PC-3 (cell line): ENCODE measurements around the gene PTGS1. TPM values are rescaled to one million over a fixed set of nuclear protein-coding genes. Genes with fewer than 3 reads are reported as not detected.

ENCODE experiments used
- ATAC-seq: fragments of 200-7000 bp; cut with Tn5 transposase; 2 replicates; pipeline ENCODE4 v1.9.1; 2020; ENCODE audit warnings: mild to moderate bottlenecking, moderate library complexity
- BruUV-seq: library from RNA; stranded (reverse); fragments of 400-500 nt; replicated peaks from 2 replicates; lab custom pipeline; 2021; lab: Mats Ljungman, UMichigan
- CTCF ChIA-PET: fragments of 300-600 bp; sonication (Branson Sonifier 250); formaldehyde crosslinking; loops from one replicate; lab custom pipeline; 2022; ENCODE audit warnings: antibody characterized with exemption; lab: Charles Lee
- POLR2A ChIA-PET: fragments of 300-600 bp; sonication (Branson Sonifier 250); formaldehyde crosslinking; loops from one replicate; lab custom pipeline; 2022; ENCODE audit warnings: antibody characterized with exemption; ENCODE audit not compliant: unreplicated experiment; lab: Charles Lee
- DNase-seq: peaks from one replicate; pipeline ENCODE4 v3.0.0-alpha.2; 2015
- H2AFZ ChIP-seq: fragments of 300-600 bp; sonication (generic); 2 replicates; pipeline ENCODE4 v1.6.0; 2016; ENCODE audit warnings: antibody characterized with exemption, low read length
- H3F3A ChIP-seq: fragments of 300-600 bp; sonication (generic); one replicate; pipeline ENCODE4 v1.6.0; 2017; ENCODE audit warnings: antibody characterized with exemption, low read length, control low read depth, mild to moderate bottlenecking; ENCODE audit not compliant: unreplicated experiment
- H3K27ac ChIP-seq: fragments of 300-600 bp; sonication (generic); 2 replicates; pipeline ENCODE4 v1.5.1; 2016; ENCODE audit warnings: mild to moderate bottlenecking, low read length
- H3K27me3 ChIP-seq: fragments of 300-600 bp; sonication (generic); 2 replicates; pipeline ENCODE4 v1.6.1; 2016; ENCODE audit warnings: low read length, mixed read lengths
- H3K36me3 ChIP-seq: fragments of 300-600 bp; sonication (generic); 2 replicates; pipeline ENCODE4 v1.6.1; 2016; ENCODE audit warnings: low read depth, mixed run types, low read length, mixed read lengths
- H3K4me1 ChIP-seq: fragments of 300-600 bp; sonication (generic); 2 replicates; pipeline ENCODE4 v1.5.1; 2016; ENCODE audit warnings: low read length; ENCODE audit not compliant: insufficient read depth
- H3K4me2 ChIP-seq: fragments of 300-600 bp; sonication (generic); 2 replicates; pipeline ENCODE4 v1.6.0; 2016; ENCODE audit warnings: low read length
- H3K4me3 ChIP-seq: fragments of 300-600 bp; sonication (generic); 2 replicates; pipeline ENCODE4 v1.5.1; 2016; ENCODE audit warnings: mild to moderate bottlenecking, low read length, mixed read lengths
- H3K79me2 ChIP-seq: fragments of 300-600 bp; sonication (generic); 2 replicates; pipeline ENCODE4 v1.6.1; 2017; ENCODE audit warnings: low read length, mixed read lengths
- H3K9ac ChIP-seq: fragments of 300-600 bp; sonication (generic); 2 replicates; pipeline ENCODE4 v1.6.0; 2016; ENCODE audit warnings: mild to moderate bottlenecking, low read length
- H3K9me2 ChIP-seq: fragments of 300-600 bp; sonication (generic); replicated peaks from 2 replicates; pipeline ENCODE4 v1.6.1; 2016; ENCODE audit warnings: mixed run types, low read length, mixed read lengths
- H3K9me3 ChIP-seq: fragments of 300-600 bp; sonication (generic); 2 replicates; pipeline ENCODE4 v1.6.1; 2016; ENCODE audit warnings: low read length, mixed read lengths
- H4K20me1 ChIP-seq: fragments of 300-600 bp; sonication (generic); 2 replicates; pipeline ENCODE4 v1.6.1; 2016; ENCODE audit warnings: low read length, mixed read lengths
- EZH2 ChIP-seq: fragments of 300-600 bp; sonication (generic); IDR thresholded peaks from one replicate; pipeline ENCODE4 v1.6.1; 2017; ENCODE audit warnings: antibody characterized with exemption, mild to moderate bottlenecking, low read length; ENCODE audit not compliant: unreplicated experiment
- EZH2phosphoT487 ChIP-seq: fragments of 300-600 bp; sonication (generic); IDR thresholded peaks from 2 replicates; pipeline ENCODE4 v1.6.1; 2018; ENCODE audit warnings: mild to moderate bottlenecking, antibody characterized with exemption, low read length, borderline replicate concordance
- intact Hi-C: fragments of 100-400 bp; cut with micrococcal nuclease; formaldehyde crosslinking; loops from 2 replicates; pipeline ENCODE4 v1.9.0; 2023
- total RNA-seq: library from RNA; depleted of rRNA; stranded (reverse); fragments of >200 nt; gene quantifications from 2 replicates; pipeline ENCODE4 v1.2.3, GENCODE V29; 2014
- TF ChIP-seq, protein P1 (sequence below): fragments of 300-600 bp; sonication (generic); conservative IDR thresholded peaks from 2 replicates; pipeline ENCODE4 v1.5.1; 2017; ENCODE audit warnings: antibody characterized with exemption, low read depth, mild to moderate bottlenecking, low read length

The PTGS1 gene
- total RNA-seq, 1 experiment from 2014 or later = 0.44 TPM

DNA sequence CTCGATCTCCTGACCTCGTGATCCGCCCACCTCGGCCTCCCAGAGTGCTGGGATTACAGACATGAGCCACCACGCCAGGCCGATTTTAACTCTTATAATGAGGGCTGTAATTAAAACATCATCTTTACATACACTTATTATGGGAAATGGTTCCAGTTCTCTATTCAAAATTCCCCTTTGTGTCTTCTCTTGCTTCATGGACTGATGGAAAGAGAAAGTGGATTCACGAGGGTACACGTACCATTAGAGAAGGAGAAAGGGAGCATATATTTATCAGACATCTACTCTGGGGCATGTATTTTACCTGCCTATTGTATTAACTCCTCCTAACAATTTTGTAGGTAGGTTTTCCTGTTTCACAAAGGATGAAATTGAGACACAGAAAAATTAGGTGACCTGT lies 31.1 kb downstream of the PTGS1 start:
- POLR2A ChIA-PET = no interaction called here
- TF ChIP-seq EZH2phosphoT487 = no peak
- TF ChIP-seq EZH2 = no peak
- TF ChIP-seq, protein P1, sequence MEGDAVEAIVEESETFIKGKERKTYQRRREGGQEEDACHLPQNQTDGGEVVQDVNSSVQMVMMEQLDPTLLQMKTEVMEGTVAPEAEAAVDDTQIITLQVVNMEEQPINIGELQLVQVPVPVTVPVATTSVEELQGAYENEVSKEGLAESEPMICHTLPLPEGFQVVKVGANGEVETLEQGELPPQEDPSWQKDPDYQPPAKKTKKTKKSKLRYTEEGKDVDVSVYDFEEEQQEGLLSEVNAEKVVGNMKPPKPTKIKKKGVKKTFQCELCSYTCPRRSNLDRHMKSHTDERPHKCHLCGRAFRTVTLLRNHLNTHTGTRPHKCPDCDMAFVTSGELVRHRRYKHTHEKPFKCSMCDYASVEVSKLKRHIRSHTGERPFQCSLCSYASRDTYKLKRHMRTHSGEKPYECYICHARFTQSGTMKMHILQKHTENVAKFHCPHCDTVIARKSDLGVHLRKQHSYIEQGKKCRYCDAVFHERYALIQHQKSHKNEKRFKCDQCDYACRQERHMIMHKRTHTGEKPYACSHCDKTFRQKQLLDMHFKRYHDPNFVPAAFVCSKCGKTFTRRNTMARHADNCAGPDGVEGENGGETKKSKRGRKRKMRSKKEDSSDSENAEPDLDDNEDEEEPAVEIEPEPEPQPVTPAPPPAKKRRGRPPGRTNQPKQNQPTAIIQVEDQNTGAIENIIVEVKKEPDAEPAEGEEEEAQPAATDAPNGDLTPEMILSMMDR = no peak
- Histone ChIP-seq H3K4me3 (no peak overlapping the region), H3K36me3 (no peaks in the 10 kb centered on the region), H4K20me1 (no peaks in the 10 kb centered on the region), H2AFZ (no peak overlapping the region), H3K79me2 (no peaks in the 10 kb centered on the region), H3K27ac (no peak overlapping the region), H3K9me2 (no peaks in the 10 kb centered on the region), H3K4me1 (peaks cover 5% of the 10 kb centered on the region; the same call in 1 of the 2 replicates), H3K4me2 (no peak overlapping the region), H3K27me3 (no peaks in the 10 kb centered on the region), H3F3A (no peaks in the 10 kb centered on the region), H3K9ac (no peak overlapping the region), H3K9me3 (no peaks in the 10 kb centered on the region)
- intact Hi-C loops = no loop called here
- no TSS peak for BruUV-seq
- CTCF ChIA-PET = no interaction called here
- no peak for ATAC-seq
- DNase-seq = no peak

DNA sequence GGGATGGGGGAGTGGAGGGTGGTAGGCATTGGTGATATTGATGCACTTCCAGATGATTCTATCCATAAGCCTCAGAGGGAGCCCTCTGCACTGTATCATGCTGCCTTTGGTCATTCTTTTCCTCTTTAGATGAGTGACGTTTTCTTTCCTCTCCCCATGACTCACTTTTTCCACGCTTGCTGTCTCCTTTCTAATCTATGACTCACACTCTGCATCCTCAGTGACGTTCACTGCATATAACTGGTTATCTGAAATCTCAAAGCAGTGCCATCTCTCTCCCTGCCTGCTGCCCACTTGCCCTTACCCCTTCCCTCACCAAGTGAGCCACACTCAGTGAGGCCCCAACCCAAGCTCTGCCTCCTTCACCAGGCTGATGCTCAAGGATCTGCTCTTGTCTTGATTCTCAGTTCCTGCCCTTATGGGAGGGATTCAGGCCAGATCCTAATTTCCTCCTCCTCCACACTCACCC lies 31.6 kb downstream of the PTGS1 start:
- no peaks in the 10 kb centered on the region for H4K20me1 ChIP-seq
- H3K4me3 ChIP-seq = no peak overlapping the region
- DNase-seq = peak; percentile 77
- POLR2A ChIA-PET = no interaction called here
- TF ChIP-seq EZH2 (no peak), EZH2phosphoT487 (no peak)
- TF ChIP-seq, protein P1 = no peak
- no peaks in the 10 kb centered on the region for H3K27me3 ChIP-seq
- no peak overlapping the region for H3K4me2 ChIP-seq
- CTCF ChIA-PET = no interaction called here
- no peak overlapping the region for H3K9ac ChIP-seq
- intact Hi-C loops = no loop called here
- BruUV-seq = no TSS peak
- no peaks in the 10 kb centered on the region for H3K9me2 ChIP-seq
- H3K36me3 ChIP-seq = no peaks in the 10 kb centered on the region
- H3K9me3 ChIP-seq = no peaks in the 10 kb centered on the region
- H2AFZ ChIP-seq = no peak overlapping the region
- no peaks in the 10 kb centered on the region for H3F3A ChIP-seq
- H3K4me1 ChIP-seq = peaks cover 5% of the 10 kb centered on the region; the same call in 1 of the 2 replicates
- H3K27ac ChIP-seq = no peak overlapping the region
- H3K79me2 ChIP-seq = no peaks in the 10 kb centered on the region
- peak; percentile 38 for ATAC-seq

DNA sequence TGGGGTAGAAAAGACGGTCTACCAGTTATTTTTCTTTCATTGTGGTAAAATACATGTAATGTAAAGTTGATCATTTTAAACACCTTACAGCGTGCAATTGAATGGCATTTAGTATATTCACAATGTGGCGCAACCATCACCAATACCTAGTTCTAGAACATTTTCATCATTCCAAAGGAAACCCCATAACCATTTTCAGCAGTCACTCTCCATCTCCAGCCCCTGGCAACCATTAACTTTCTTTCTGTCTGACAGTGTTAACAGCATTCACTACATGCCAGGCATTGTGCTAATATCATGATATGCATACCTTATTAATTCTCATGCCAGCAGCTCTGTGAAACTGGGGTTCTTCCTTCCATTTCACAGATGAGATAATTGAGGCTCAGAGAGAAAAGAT lies 32.0 kb downstream of the PTGS1 start:
- ChIA-PET CTCF (no interaction called here), POLR2A (no interaction called here)
- TF ChIP-seq, protein P1 = no peak
- no peak overlapping the region for H3K27ac ChIP-seq
- ATAC-seq (no peak), DNase-seq (no peak)
- no peaks in the 10 kb centered on the region for H3K9me3 ChIP-seq
- H3K9ac ChIP-seq = no peak overlapping the region
- no peak overlapping the region for H3K4me3 ChIP-seq
- H3K79me2 ChIP-seq = no peaks in the 10 kb centered on the region
- H3K27me3 ChIP-seq = no peaks in the 10 kb centered on the region
- intact Hi-C loops = no loop called here
- H3K4me2 ChIP-seq = no peak overlapping the region
- no peak overlapping the region for H2AFZ ChIP-seq
- no peaks in the 10 kb centered on the region for H3K36me3 ChIP-seq
- H3F3A ChIP-seq = no peaks in the 10 kb centered on the region
- H3K4me1 ChIP-seq = peaks cover 5% of the 10 kb centered on the region; the same call in 1 of the 2 replicates
- no peaks in the 10 kb centered on the region for H4K20me1 ChIP-seq
- H3K9me2 ChIP-seq = no peaks in the 10 kb centered on the region
- no TSS peak for BruUV-seq
